ENCODE measurements around the gene DDI2.
"Not testable (repeated sequence)": the region's sequence is repeated elsewhere in the genome, so short reads cannot be mapped to it uniquely, and the experiment has no call there.

The DDI2 gene

GRCh38 chr1:15680561-15681348 is 63.5 kb downstream of the DDI2 start:
- no peak for DNase-seq

- no peak for DNase-seq
Measured at GRCh38 chr1:15681349-15682292, 64.4 kb downstream of the DDI2 start.

GRCh38 chr1:15682936-15683341 is 65.7 kb downstream of the DDI2 start:
- no peak for DNase-seq

- no peak for DNase-seq
Measured at GRCh38 chr1:15683345-15684039, 66.2 kb downstream of the DDI2 start.

GRCh38 chr1:15684042-15684461 is 66.8 kb downstream of the DDI2 start, which contains the start of gene PLEKHM2:
Gene PLEKHM2 (plus strand): TSS chr1:15684320. CDS start chr1:15684559, 239 bp downstream.
- peak; percentile 22 for DNase-seq

- DNase-seq, result peak; percentile 22
Measured at GRCh38 chr1:15684468-15685291, 67.4 kb downstream of the DDI2 start.

GRCh38 chr1:15685820-15686219 is 68.6 kb downstream of the DDI2 start:
- DNase-seq, result no peak

GRCh38 chr1:15687446-15687845 is 70.2 kb downstream of the DDI2 start:
- DNase-seq, result no peak

- DNase-seq, result no peak
Measured at GRCh38 chr1:15690317-15690716, 73.1 kb downstream of the DDI2 start.

GRCh38 chr1:15691434-15692032 is 74.3 kb downstream of the DDI2 start:
- no peak for DNase-seq

- DNase-seq, result no peak
Measured at GRCh38 chr1:15692121-15692682, 74.9 kb downstream of the DDI2 start.

GRCh38 chr1:15693371-15693770 is 76.1 kb downstream of the DDI2 start:
- no peak for DNase-seq

- no peak for DNase-seq
Measured at GRCh38 chr1:15696956-15697521, 79.8 kb downstream of the DDI2 start.

GRCh38 chr1:15698201-15698600 is 80.9 kb downstream of the DDI2 start:
- no peak for DNase-seq

GRCh38 chr1:15699321-15699720 is 82.1 kb downstream of the DDI2 start:
- not testable (repeated sequence) for DNase-seq

GRCh38 chr1:15700508-15700907 is 83.2 kb downstream of the DDI2 start:
- no peak for DNase-seq

- no peak for DNase-seq
Measured at GRCh38 chr1:15701784-15702183, 84.5 kb downstream of the DDI2 start.

- no peak for DNase-seq
Measured at GRCh38 chr1:15702722-15703550, 85.7 kb downstream of the DDI2 start.

GRCh38 chr1:15703562-15703961 is 86.3 kb downstream of the DDI2 start:
- no peak for DNase-seq

All from NCI-H146 (cell line).